WTC11 (cell line): ENCODE data around the gene CKAP2L. TPM values are rescaled to one million over a fixed set of nuclear protein-coding genes. Genes with fewer than 3 reads are reported as not detected.

Source experiments
- ATAC-seq: fragments of 200-7000 bp; cut with Tn5 transposase; 2 replicates; pipeline ENCODE4 v1.10.0; 2021; ENCODE audit warnings: mild to moderate bottlenecking, moderate library complexity
- CTCF ChIA-PET: fragments of 300-600 bp; sonication (Branson Sonifier 250); formaldehyde crosslinking; loops from one replicate; lab custom pipeline; 2021; ENCODE audit warnings: antibody characterized with exemption; lab: Charles Lee
- POLR2A ChIA-PET: fragments of 350-600 bp; sonication (Branson Sonifier 250); formaldehyde crosslinking; loops from one replicate; lab custom pipeline; 2021; ENCODE audit warnings: antibody characterized with exemption; lab: Charles Lee
- DNase-seq: peaks from one replicate; pipeline ENCODE4 v3.0.0; 2021; ENCODE audit warnings: low spot score
- H3K27ac Mint-ChIP-seq: 2 replicates; pipeline ENCODE4 v1.8.0; 2021; ENCODE audit warnings: mixed read lengths
- H3K27me3 Mint-ChIP-seq: 2 replicates; pipeline ENCODE4 v1.8.0; 2021; ENCODE audit warnings: low read depth, mild to moderate bottlenecking, moderate library complexity, mixed read lengths
- H3K36me3 Mint-ChIP-seq: 2 replicates; pipeline ENCODE4 v1.8.0; 2021; ENCODE audit warnings: mixed read lengths
- H3K4me1 Mint-ChIP-seq: 2 replicates; pipeline ENCODE4 v1.8.0; 2022; ENCODE audit warnings: mixed read lengths
- H3K4me3 Mint-ChIP-seq: 2 replicates; pipeline ENCODE4 v1.8.0; 2021; ENCODE audit warnings: mild to moderate bottlenecking, moderate library complexity, mixed read lengths
- H3K9me3 Mint-ChIP-seq: 2 replicates; pipeline ENCODE4 v1.8.0; 2021; ENCODE audit warnings: mixed read lengths
- ATF1 ChIP-seq: sonication (generic); formaldehyde crosslinking; IDR thresholded peaks from 2 replicates; pipeline ENCODE4 v1.8.1; 2023; ENCODE audit warnings: mild to moderate bottlenecking, moderate library complexity, missing genetic modification reagents
- CBFB ChIP-seq: sonication (generic); formaldehyde crosslinking; IDR thresholded peaks from 2 replicates; pipeline ENCODE4 v1.8.1; 2022; ENCODE audit warnings: mild to moderate bottlenecking, low read depth, missing genetic modification reagents
- ELF4 ChIP-seq: sonication (generic); formaldehyde crosslinking; IDR thresholded peaks from 2 replicates; pipeline ENCODE4 v1.8.1; 2022; ENCODE audit warnings: low read depth, mild to moderate bottlenecking, moderate library complexity, missing genetic modification reagents
- ETV6 ChIP-seq: sonication (generic); formaldehyde crosslinking; IDR thresholded peaks from 2 replicates; pipeline ENCODE4 v1.8.1; 2022; ENCODE audit warnings: mild to moderate bottlenecking, missing genetic modification reagents
- FOXK1 ChIP-seq: sonication (generic); formaldehyde crosslinking; IDR thresholded peaks from 2 replicates; pipeline ENCODE4 v1.8.0; 2022; ENCODE audit warnings: mild to moderate bottlenecking, moderate library complexity, missing genetic modification reagents
- MXD4 ChIP-seq: fragments of 250-450 bp; sonication (Bioruptor Pico); IDR thresholded peaks from 2 replicates; pipeline ENCODE4 v1.8.0; 2021; ENCODE audit warnings: mild to moderate bottlenecking, moderate library complexity, borderline replicate concordance
- NFE2L1 ChIP-seq: sonication (generic); formaldehyde crosslinking; IDR thresholded peaks from 2 replicates; pipeline ENCODE4 v1.8.1; 2023; ENCODE audit warnings: missing genetic modification reagents
- NR1H2 ChIP-seq: sonication (generic); formaldehyde crosslinking; IDR thresholded peaks from 2 replicates; pipeline ENCODE4 v1.9.0; 2021; ENCODE audit warnings: mild to moderate bottlenecking, moderate library complexity, missing genetic modification reagents
- SMAD3 ChIP-seq: sonication (generic); formaldehyde crosslinking; IDR thresholded peaks from 2 replicates; pipeline ENCODE4 v1.8.0; 2022; ENCODE audit warnings: missing genetic modification reagents, mild to moderate bottlenecking, borderline replicate concordance
- TEAD4 ChIP-seq: sonication (generic); formaldehyde crosslinking; IDR thresholded peaks from 2 replicates; pipeline ENCODE4 v1.8.0; 2022; ENCODE audit warnings: mild to moderate bottlenecking, missing genetic modification reagents
- total RNA-seq: library from RNA; stranded (reverse); gene quantifications from 3 replicates; pipeline ENCODE4 v1.2.3, GENCODE V29; 2021
- TF ChIP-seq, protein P1 (sequence below): sonication (generic); formaldehyde crosslinking; IDR thresholded peaks from 2 replicates; pipeline ENCODE4 v1.8.1; 2023; ENCODE audit warnings: mild to moderate bottlenecking, missing genetic modification reagents, moderate library complexity
- TF ChIP-seq, protein P2 (sequence below): sonication (generic); formaldehyde crosslinking; IDR thresholded peaks from 2 replicates; pipeline ENCODE4 v1.8.1; 2023; ENCODE audit warnings: mild to moderate bottlenecking, missing genetic modification reagents, borderline replicate concordance
- TF ChIP-seq, protein P3 (sequence below): fragments of 250-450 bp; sonication (Bioruptor Pico); IDR thresholded peaks from 2 replicates; pipeline ENCODE4 v1.8.0; 2021; ENCODE audit warnings: mild to moderate bottlenecking
- TF ChIP-seq, protein P4 (sequence below): sonication (generic); formaldehyde crosslinking; IDR thresholded peaks from 2 replicates; pipeline ENCODE4 v1.8.0; 2023; ENCODE audit warnings: mild to moderate bottlenecking, missing genetic modification reagents

The CKAP2L gene
- total RNA-seq, 1 experiment from 2014 or later, result 25.6 TPM

DNA sequence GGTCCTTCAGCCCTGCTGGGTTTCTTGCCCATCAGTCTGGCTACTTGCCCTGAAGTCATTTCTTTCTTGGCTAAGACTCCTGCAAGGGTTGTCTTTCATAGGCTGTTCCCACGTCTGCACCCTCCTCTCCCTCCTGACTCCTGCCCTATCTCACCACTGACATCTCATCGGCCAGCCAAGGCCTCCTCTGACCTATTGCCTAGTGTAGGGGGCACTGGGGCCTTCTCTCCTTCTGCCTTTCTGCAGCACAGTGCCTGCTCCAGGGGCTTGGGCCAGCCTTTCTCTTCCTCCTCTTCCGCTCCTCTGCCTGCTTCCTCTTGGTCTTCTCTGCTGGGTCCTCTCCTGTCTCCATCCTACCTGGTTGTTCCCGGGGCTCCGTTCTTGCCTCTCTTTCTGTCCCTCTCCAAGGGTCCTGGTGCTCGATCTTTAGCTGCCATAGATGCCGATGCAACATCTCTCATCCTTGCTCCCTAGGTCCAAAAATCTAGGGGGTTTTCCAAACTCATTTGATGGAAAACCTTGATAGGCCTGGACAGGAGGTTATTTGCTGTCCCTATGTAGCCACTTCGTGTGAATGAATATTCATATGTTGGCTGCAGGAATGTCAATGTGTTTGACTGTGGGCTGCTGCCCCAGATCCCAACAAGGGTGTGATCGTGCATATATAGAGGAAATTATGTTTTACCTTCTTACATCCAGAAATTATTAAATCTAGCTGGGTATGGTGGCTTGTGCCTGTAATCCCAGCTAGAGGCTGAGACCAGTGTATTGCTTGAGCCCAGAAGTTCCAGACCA, 53.3 kb downstream of the CKAP2L start:
- CTCF ChIA-PET, result no interaction called here
- H3K4me3 Mint-ChIP-seq, result no peak overlapping the region
- H3K36me3 Mint-ChIP-seq, result no peaks in the 10 kb centered on the region

DNA sequence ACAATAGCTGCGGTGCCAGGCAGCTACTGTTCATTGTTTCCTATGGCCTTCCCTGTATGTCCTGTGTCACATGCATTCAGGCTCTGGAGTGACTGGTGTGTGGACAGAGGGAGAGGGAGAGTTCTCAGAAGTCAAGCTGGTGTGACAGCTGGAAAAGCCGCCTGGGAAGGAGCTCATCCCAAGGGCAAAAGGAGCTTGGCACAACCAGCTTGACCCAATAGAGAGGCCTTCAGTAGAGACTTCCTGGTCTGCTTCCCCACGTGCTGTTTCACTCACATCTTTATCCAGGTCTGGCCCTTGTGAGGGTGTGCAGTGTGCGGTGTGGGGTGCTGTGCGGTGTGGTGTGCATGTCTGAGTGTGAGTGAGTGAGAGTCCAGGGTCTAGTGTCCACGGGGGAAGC, 54.7 kb downstream of the CKAP2L start:
- DNase-seq (no peak), ATAC-seq (no peak)
- Mint-ChIP-seq H3K27ac (no peak overlapping the region), H3K27me3 (no peaks in the 10 kb centered on the region; the same call in 1 of the 2 replicates), H3K36me3 (no peaks in the 10 kb centered on the region), H3K4me3 (no peak overlapping the region), H3K9me3 (no peaks in the 10 kb centered on the region), H3K4me1 (peaks cover 4% of the 10 kb centered on the region; the same call in 1 of the 2 replicates)
- TF ChIP-seq, protein P1, sequence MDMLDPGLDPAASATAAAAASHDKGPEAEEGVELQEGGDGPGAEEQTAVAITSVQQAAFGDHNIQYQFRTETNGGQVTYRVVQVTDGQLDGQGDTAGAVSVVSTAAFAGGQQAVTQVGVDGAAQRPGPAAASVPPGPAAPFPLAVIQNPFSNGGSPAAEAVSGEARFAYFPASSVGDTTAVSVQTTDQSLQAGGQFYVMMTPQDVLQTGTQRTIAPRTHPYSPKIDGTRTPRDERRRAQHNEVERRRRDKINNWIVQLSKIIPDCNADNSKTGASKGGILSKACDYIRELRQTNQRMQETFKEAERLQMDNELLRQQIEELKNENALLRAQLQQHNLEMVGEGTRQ, result no peak
- TF ChIP-seq NR1H2 (CRISPR knock-in tag), result no peak
- no peak for TF ChIP-seq CBFB (CRISPR knock-in tag)
- TF ChIP-seq NFE2L1 (CRISPR knock-in tag), result no peak
- TF ChIP-seq, protein P2, sequence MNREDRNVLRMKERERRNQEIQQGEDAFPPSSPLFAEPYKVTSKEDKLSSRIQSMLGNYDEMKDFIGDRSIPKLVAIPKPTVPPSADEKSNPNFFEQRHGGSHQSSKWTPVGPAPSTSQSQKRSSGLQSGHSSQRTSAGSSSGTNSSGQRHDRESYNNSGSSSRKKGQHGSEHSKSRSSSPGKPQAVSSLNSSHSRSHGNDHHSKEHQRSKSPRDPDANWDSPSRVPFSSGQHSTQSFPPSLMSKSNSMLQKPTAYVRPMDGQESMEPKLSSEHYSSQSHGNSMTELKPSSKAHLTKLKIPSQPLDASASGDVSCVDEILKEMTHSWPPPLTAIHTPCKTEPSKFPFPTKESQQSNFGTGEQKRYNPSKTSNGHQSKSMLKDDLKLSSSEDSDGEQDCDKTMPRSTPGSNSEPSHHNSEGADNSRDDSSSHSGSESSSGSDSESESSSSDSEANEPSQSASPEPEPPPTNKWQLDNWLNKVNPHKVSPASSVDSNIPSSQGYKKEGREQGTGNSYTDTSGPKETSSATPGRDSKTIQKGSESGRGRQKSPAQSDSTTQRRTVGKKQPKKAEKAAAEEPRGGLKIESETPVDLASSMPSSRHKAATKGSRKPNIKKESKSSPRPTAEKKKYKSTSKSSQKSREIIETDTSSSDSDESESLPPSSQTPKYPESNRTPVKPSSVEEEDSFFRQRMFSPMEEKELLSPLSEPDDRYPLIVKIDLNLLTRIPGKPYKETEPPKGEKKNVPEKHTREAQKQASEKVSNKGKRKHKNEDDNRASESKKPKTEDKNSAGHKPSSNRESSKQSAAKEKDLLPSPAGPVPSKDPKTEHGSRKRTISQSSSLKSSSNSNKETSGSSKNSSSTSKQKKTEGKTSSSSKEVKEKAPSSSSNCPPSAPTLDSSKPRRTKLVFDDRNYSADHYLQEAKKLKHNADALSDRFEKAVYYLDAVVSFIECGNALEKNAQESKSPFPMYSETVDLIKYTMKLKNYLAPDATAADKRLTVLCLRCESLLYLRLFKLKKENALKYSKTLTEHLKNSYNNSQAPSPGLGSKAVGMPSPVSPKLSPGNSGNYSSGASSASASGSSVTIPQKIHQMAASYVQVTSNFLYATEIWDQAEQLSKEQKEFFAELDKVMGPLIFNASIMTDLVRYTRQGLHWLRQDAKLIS (CRISPR knock-in tag), result no peak
- no peak for TF ChIP-seq FOXK1
- TF ChIP-seq, protein P3, sequence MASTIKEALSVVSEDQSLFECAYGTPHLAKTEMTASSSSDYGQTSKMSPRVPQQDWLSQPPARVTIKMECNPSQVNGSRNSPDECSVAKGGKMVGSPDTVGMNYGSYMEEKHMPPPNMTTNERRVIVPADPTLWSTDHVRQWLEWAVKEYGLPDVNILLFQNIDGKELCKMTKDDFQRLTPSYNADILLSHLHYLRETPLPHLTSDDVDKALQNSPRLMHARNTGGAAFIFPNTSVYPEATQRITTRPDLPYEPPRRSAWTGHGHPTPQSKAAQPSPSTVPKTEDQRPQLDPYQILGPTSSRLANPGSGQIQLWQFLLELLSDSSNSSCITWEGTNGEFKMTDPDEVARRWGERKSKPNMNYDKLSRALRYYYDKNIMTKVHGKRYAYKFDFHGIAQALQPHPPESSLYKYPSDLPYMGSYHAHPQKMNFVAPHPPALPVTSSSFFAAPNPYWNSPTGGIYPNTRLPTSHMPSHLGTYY (CRISPR knock-in tag), result no peak
- no peak for TF ChIP-seq ETV6 (CRISPR knock-in tag)
- TF ChIP-seq, protein P4, sequence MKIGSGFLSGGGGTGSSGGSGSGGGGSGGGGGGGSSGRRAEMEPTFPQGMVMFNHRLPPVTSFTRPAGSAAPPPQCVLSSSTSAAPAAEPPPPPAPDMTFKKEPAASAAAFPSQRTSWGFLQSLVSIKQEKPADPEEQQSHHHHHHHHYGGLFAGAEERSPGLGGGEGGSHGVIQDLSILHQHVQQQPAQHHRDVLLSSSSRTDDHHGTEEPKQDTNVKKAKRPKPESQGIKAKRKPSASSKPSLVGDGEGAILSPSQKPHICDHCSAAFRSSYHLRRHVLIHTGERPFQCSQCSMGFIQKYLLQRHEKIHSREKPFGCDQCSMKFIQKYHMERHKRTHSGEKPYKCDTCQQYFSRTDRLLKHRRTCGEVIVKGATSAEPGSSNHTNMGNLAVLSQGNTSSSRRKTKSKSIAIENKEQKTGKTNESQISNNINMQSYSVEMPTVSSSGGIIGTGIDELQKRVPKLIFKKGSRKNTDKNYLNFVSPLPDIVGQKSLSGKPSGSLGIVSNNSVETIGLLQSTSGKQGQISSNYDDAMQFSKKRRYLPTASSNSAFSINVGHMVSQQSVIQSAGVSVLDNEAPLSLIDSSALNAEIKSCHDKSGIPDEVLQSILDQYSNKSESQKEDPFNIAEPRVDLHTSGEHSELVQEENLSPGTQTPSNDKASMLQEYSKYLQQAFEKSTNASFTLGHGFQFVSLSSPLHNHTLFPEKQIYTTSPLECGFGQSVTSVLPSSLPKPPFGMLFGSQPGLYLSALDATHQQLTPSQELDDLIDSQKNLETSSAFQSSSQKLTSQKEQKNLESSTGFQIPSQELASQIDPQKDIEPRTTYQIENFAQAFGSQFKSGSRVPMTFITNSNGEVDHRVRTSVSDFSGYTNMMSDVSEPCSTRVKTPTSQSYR (CRISPR knock-in tag), result no peak
- TF ChIP-seq ELF4 (CRISPR knock-in tag), result no peak
- no peak for TF ChIP-seq ATF1 (CRISPR knock-in tag)
- TF ChIP-seq TEAD4 (CRISPR knock-in tag), result no peak
- TF ChIP-seq MXD4, result no peak
- CTCF ChIA-PET, result interaction anchor here (1.0 to 1.5 kb wide), 3 partner anchors 19 to 232 kb away, joined by 3 to 4 read pairs (median 3); no protein-coding TSS in a partner anchor
- POLR2A ChIA-PET, result interaction anchor here (0.5 kb wide), 1 partner anchor 87 kb away, joined by 3 read pairs; no protein-coding TSS in a partner anchor

More for the DNA sequence above, 53.3 kb downstream of the CKAP2L start:
- POLR2A ChIA-PET, result no interaction called here
- no peak overlapping the region for H3K27ac Mint-ChIP-seq
- no peak for ATAC-seq
- H3K4me1 Mint-ChIP-seq, result peaks cover 4% of the 10 kb centered on the region; the same call in 1 of the 2 replicates
- no peak for DNase-seq
- no peaks in the 10 kb centered on the region for H3K9me3 Mint-ChIP-seq
- no peak for TF ChIP-seq SMAD3 (CRISPR knock-in tag)
- TF ChIP-seq, all 79 proteins: peak for 0
- H3K27me3 Mint-ChIP-seq, result no peaks in the 10 kb centered on the region; the same call in 1 of the 2 replicates
